GM23248 (cell line): Measurements from ENCODE around the gene ELOVL6. TPM values are rescaled to one million over a fixed set of nuclear protein-coding genes. Genes with fewer than 3 reads are reported as not detected.

Experiments used
- DNase-seq: peaks from one replicate; pipeline ENCODE4 v3.0.0-alpha.2; 2015
- H2AFZ ChIP-seq: fragments of 200-600 bp; sonication (generic); 2 replicates; pipeline ENCODE4 v1.6.1; 2016; ENCODE audit warnings: antibody characterized with exemption
- H3F3A ChIP-seq: fragments of 200-600 bp; sonication (generic); 2 replicates; pipeline ENCODE4 v1.6.1; 2016; ENCODE audit warnings: mild to moderate bottlenecking, antibody characterized with exemption, mixed run types; ENCODE audit not compliant: insufficient read depth
- H3K27ac ChIP-seq: fragments of 200-600 bp; sonication (generic); 2 replicates; pipeline ENCODE4 v1.5.1; 2016; ENCODE audit warnings: mild to moderate bottlenecking
- H3K27me3 ChIP-seq: fragments of 200-600 bp; sonication (generic); replicated peaks from 2 replicates; pipeline ENCODE4 v1.6.1; 2016; ENCODE audit warnings: mild to moderate bottlenecking; ENCODE audit not compliant: insufficient read depth
- H3K36me3 ChIP-seq: fragments of 200-600 bp; sonication (generic); 2 replicates; pipeline ENCODE4 v1.6.1; 2016; ENCODE audit warnings: low read depth, mild to moderate bottlenecking
- H3K4me1 ChIP-seq: fragments of 200-600 bp; sonication (generic); 2 replicates; pipeline ENCODE4 v1.6.1; 2016; ENCODE audit warnings: mild to moderate bottlenecking; ENCODE audit not compliant: insufficient read depth
- H3K4me2 ChIP-seq: fragments of 200-600 bp; sonication (generic); one replicate; pipeline ENCODE4 v1.6.1; 2016; ENCODE audit warnings: mild to moderate bottlenecking; ENCODE audit not compliant: unreplicated experiment
- H3K4me3 ChIP-seq: fragments of 200-600 bp; sonication (generic); 2 replicates; pipeline ENCODE4 v1.5.1; 2016; ENCODE audit warnings: mild to moderate bottlenecking
- H3K79me2 ChIP-seq: fragments of 200-600 bp; sonication (generic); 2 replicates; pipeline ENCODE4 v1.6.1; 2016; ENCODE audit warnings: mild to moderate bottlenecking; ENCODE audit not compliant: insufficient read depth
- H3K9ac ChIP-seq: fragments of 200-600 bp; sonication (generic); 2 replicates; pipeline ENCODE4 v1.6.1; 2016; ENCODE audit warnings: mild to moderate bottlenecking
- H3K9me2 ChIP-seq: fragments of 200-600 bp; sonication (generic); 2 replicates; pipeline ENCODE4 v1.6.1; 2016; ENCODE audit warnings: mixed run types, mild to moderate bottlenecking, moderate library complexity; ENCODE audit not compliant: insufficient read depth
- H3K9me3 ChIP-seq: fragments of 200-600 bp; sonication (generic); one replicate; pipeline ENCODE4 v1.6.1; 2017; ENCODE audit warnings: low read depth
- H4K20me1 ChIP-seq: fragments of 200-600 bp; sonication (generic); 2 replicates; pipeline ENCODE4 v1.6.0; 2016; ENCODE audit not compliant: insufficient read depth
- EZH2 ChIP-seq: fragments of 200-600 bp; sonication (generic); IDR thresholded peaks from 2 replicates; pipeline ENCODE4 v1.6.1; 2018; ENCODE audit warnings: antibody characterized with exemption, mild to moderate bottlenecking; ENCODE audit not compliant: insufficient read depth, poor library complexity, severe bottlenecking
- EZH2phosphoT487 ChIP-seq: fragments of 200-600 bp; sonication (generic); IDR thresholded peaks from 2 replicates; pipeline ENCODE4 v1.6.1; 2018; ENCODE audit warnings: antibody characterized with exemption, moderate library complexity, mild to moderate bottlenecking, low read depth; ENCODE audit not compliant: insufficient read depth
- WGBS, 2 experiments: methylation state at CpG; one replicate each; pipeline ENCODE4 v1.1.6; 2015 to 2017; ENCODE audit warnings: low lambda C conversion rate in 2 of 2, low coverage in 1 of 2; ENCODE audit errors: missing lambda C conversion rate in 2 of 2; 5-methylcytosine and 5-hydroxymethylcytosine counted together
- in situ Hi-C: fragments of 300-500 bp; cut with MboI; formaldehyde crosslinking; loops from 2 replicates; pipeline ENCODE4 v1.15.0; 2020
- polyA plus RNA-seq: library from polyadenylated mRNA; unstranded; fragments of >200 nt; fragmentation: Nextera tagmentation; extraction: Ambion mirVana; gene quantifications from 2 replicates; pipeline ENCODE4 v1.2.1, GENCODE V29; 2016
- total RNA-seq: library from RNA; depleted of rRNA; stranded (reverse); fragments of >200 nt; shearing (Covaris generic); gene quantifications from 2 replicates; pipeline ENCODE4 v1.2.3, GENCODE V29; 2014

Gene ELOVL6
- total and polyA plus RNA-seq, 2 experiments from 2014 or later, result 8.0 to 13.2 TPM

GRCh38 chr4:110096405-110096804, 102.0 kb downstream of the ELOVL6 start:
- Histone ChIP-seq H3K4me3 (no peak overlapping the region), H4K20me1 (no peaks in the 10 kb centered on the region), H3K9ac (no peak overlapping the region), H3K4me2 (no peak overlapping the region), H3K27me3 (no peaks in the 10 kb centered on the region), H3K9me3 (no peaks in the 10 kb centered on the region), H3K36me3 (no peaks in the 10 kb centered on the region), H3F3A (peaks cover 11% of the 10 kb centered on the region; the same call in 1 of the 2 replicates), H3K27ac (no peak overlapping the region), H3K4me1 (peaks cover 11% of the 10 kb centered on the region), H3K9me2 (no peaks in the 10 kb centered on the region), H2AFZ (no peak overlapping the region), H3K79me2 (no peaks in the 10 kb centered on the region)
- TF ChIP-seq EZH2phosphoT487 (no peak), EZH2 (no peak)
- no peak for DNase-seq
- in situ Hi-C loops, result no loop called here
- WGBS, 2 experiments, result 92 to 96% methylated on average over 1 of the region's 1 CpG

GRCh38 chr4:110092646-110093045, 105.8 kb downstream of the ELOVL6 start:
- Histone ChIP-seq H3K9ac (no peak overlapping the region), H3K9me3 (no peaks in the 10 kb centered on the region), H3K27me3 (no peaks in the 10 kb centered on the region), H2AFZ (no peak overlapping the region), H3K79me2 (no peaks in the 10 kb centered on the region), H4K20me1 (no peaks in the 10 kb centered on the region), H3K9me2 (no peaks in the 10 kb centered on the region), H3K4me3 (no peak overlapping the region), H3K4me2 (no peak overlapping the region), H3K4me1 (peaks cover 35% of the 10 kb centered on the region), H3K27ac (no peak overlapping the region), H3K36me3 (no peaks in the 10 kb centered on the region), H3F3A (peaks cover 22% of the 10 kb centered on the region)
- no peak for DNase-seq
- in situ Hi-C loops, result no loop called here
- WGBS, 2 experiments, result 96 to 97% methylated on average over 4 of the region's 4 CpGs
- TF ChIP-seq EZH2phosphoT487, result no peak
- TF ChIP-seq EZH2, result no peak

GRCh38 chr4:110091434-110092140, 106.8 kb downstream of the ELOVL6 start:
- peak overlapping the region; percentile 4; the same call in 1 of the 2 replicates for H3K9ac ChIP-seq
- no peaks in the 10 kb centered on the region for H3K36me3 ChIP-seq
- peak; percentile 77 for DNase-seq
- no peaks in the 10 kb centered on the region for H3K9me3 ChIP-seq
- H3K79me2 ChIP-seq, result no peaks in the 10 kb centered on the region
- H2AFZ ChIP-seq, result peak overlapping the region; percentile 41
- in situ Hi-C loops, result no loop called here
- 1 to 6% methylated on average over 6 of the region's 6 CpGs for WGBS, 2 experiments
- peaks cover 32% of the 10 kb centered on the region for H3F3A ChIP-seq
- H3K4me2 ChIP-seq, result peak overlapping the region; percentile 54
- H3K4me3 ChIP-seq, result peak overlapping the region; percentile 39
- H3K27me3 ChIP-seq, result no peaks in the 10 kb centered on the region
- no peaks in the 10 kb centered on the region for H4K20me1 ChIP-seq
- H3K9me2 ChIP-seq, result no peaks in the 10 kb centered on the region
- H3K4me1 ChIP-seq, result peaks cover 46% of the 10 kb centered on the region
- TF ChIP-seq EZH2 (no peak), EZH2phosphoT487 (no peak)
- peak overlapping the region; percentile 24 for H3K27ac ChIP-seq

GRCh38 chr4:110088670-110089069, 109.7 kb downstream of the ELOVL6 start:
- peak; percentile 62 for DNase-seq
- H3K4me1 ChIP-seq, result peaks cover 55% of the 10 kb centered on the region
- in situ Hi-C loops, result no loop called here
- H2AFZ ChIP-seq, result no peak overlapping the region
- H3K27ac ChIP-seq, result no peak overlapping the region; the same call in 1 of the 2 replicates
- H3K9me2 ChIP-seq, result no peaks in the 10 kb centered on the region
- TF ChIP-seq EZH2, result no peak
- no peak for TF ChIP-seq EZH2phosphoT487
- H3K79me2 ChIP-seq, result no peaks in the 10 kb centered on the region
- H3K4me2 ChIP-seq, result no peak overlapping the region
- peaks cover 39% of the 10 kb centered on the region for H3F3A ChIP-seq
- H3K4me3 ChIP-seq, result no peak overlapping the region
- no peak overlapping the region for H3K9ac ChIP-seq
- no peaks in the 10 kb centered on the region for H3K27me3 ChIP-seq
- WGBS, 2 experiments, result 36 to 45% methylated on average over 4 of the region's 4 CpGs
- no peaks in the 10 kb centered on the region for H4K20me1 ChIP-seq
- no peaks in the 10 kb centered on the region for H3K36me3 ChIP-seq
- H3K9me3 ChIP-seq, result no peaks in the 10 kb centered on the region
